HEK293T (cell line): ENCODE measurements around the gene ZNF521.

Experiments
- CTBP1 ChIP-seq: fragments of 450-650 bp; IDR thresholded peaks from 2 replicates; pipeline ENCODE4 v1.6.1; 2016; ENCODE audit warnings: borderline replicate concordance
- FOXK2 ChIP-seq: fragments of 450-650 bp; IDR thresholded peaks from 2 replicates; pipeline ENCODE4 v1.6.1; 2016; ENCODE audit warnings: mild to moderate bottlenecking
- FOXM1 ChIP-seq: fragments of 450-650 bp; IDR thresholded peaks from 2 replicates; pipeline ENCODE4 v1.6.1; 2017; ENCODE audit warnings: mild to moderate bottlenecking, borderline replicate concordance
- HDGF ChIP-seq: fragments of 450-650 bp; IDR thresholded peaks from 2 replicates; pipeline ENCODE4 v1.6.1; 2017; ENCODE audit warnings: antibody characterized with exemption, borderline replicate concordance
- L3MBTL2 ChIP-seq: fragments of 450-650 bp; conservative IDR thresholded peaks from 2 replicates; pipeline ENCODE4 v1.6.1; 2016; ENCODE audit warnings: mild to moderate bottlenecking
- SP1 ChIP-seq: fragments of 450-650 bp; IDR thresholded peaks from 2 replicates; pipeline ENCODE4 v1.6.1; 2017
- SUZ12 ChIP-seq: fragments of 450-650 bp; IDR thresholded peaks from 2 replicates; pipeline ENCODE4 v1.6.1; 2016; ENCODE audit warnings: mild to moderate bottlenecking
- TF ChIP-seq, protein P1 (sequence below): fragments of 450-650 bp; IDR thresholded peaks from 2 replicates; pipeline ENCODE4 v1.6.1; 2016

DNA sequence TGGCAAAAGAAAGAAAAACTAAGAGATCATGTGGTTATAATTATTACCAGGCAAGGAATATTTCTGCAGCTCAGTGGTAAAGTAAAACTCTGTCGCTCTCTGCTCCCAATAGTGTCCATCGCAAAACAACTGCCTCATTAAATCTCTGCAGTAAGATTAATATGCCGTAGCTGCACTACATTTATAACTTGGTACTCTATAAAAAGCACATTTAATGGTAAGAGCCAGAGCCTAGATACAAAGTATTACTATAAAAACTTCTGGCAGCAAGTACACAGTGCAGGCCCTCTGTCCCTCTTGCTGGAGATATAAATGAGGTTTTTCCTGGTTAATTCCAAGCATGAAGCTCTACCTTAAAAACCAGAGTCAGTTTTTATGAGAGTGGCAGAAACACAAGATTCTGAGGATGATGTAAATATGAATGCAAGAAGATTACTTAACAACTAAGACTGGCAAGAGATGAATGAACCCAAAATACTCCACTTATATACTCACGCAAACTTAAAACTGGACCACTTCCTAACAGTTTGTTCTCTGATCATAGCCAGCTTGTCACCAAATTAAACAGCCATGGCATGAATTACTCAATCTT lies 25.5 kb downstream of the ZNF521 start:
- TF ChIP-seq FOXK2 = no peak
- TF ChIP-seq L3MBTL2 = no peak
- TF ChIP-seq SUZ12 = no peak
- no peak for TF ChIP-seq CTBP1
- TF ChIP-seq, protein P1, sequence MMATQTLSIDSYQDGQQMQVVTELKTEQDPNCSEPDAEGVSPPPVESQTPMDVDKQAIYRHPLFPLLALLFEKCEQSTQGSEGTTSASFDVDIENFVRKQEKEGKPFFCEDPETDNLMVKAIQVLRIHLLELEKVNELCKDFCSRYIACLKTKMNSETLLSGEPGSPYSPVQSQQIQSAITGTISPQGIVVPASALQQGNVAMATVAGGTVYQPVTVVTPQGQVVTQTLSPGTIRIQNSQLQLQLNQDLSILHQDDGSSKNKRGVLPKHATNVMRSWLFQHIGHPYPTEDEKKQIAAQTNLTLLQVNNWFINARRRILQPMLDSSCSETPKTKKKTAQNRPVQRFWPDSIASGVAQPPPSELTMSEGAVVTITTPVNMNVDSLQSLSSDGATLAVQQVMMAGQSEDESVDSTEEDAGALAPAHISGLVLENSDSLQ = no peak
- no peak for TF ChIP-seq FOXM1
- no peak for TF ChIP-seq SP1
- no peak for TF ChIP-seq HDGF
